Bronchial epithelial cell (primary cell): ENCODE data around the gene RNF121. TPM values are rescaled to one million over a fixed set of nuclear protein-coding genes. Genes with fewer than 3 reads are reported as not detected.
A peak's percentile ranks its signal among the peaks of the same experiment; 100 is the strongest.

Experiments used
- DNase-seq: peaks from one replicate; pipeline ENCODE4 v3.0.0-alpha.2; 2010; ENCODE audit warnings: low read depth
- FAIRE-seq: peaks from 2 replicates; lab custom pipeline; 2011; peaks lifted over from hg19 to GRCh38; lab: Jason Lieb, UNC
- H3K27me3 ChIP-seq: 2 replicates; pipeline ENCODE4 v1.5.1; 2011; ENCODE audit warnings: low read length; ENCODE audit not compliant: control insufficient read depth, insufficient read depth
- H3K36me3 ChIP-seq: 2 replicates; pipeline ENCODE4 v1.5.1; 2011; ENCODE audit warnings: low read length; ENCODE audit not compliant: control insufficient read depth, insufficient read depth
- H3K4me3 ChIP-seq: 2 replicates; pipeline ENCODE4 v1.5.1; 2011; ENCODE audit warnings: mild to moderate bottlenecking, low read depth, low read length, control low read depth
- total RNA-seq: library from RNA; depleted of rRNA; stranded (reverse); fragments of >200 nt; gene quantifications from 2 replicates; pipeline ENCODE4 v1.2.1, GENCODE V29; 2014
- TF ChIP-seq, protein P1 (sequence below): IDR thresholded peaks from 2 replicates; pipeline ENCODE4 v1.5.1; 2011; ENCODE audit warnings: mild to moderate bottlenecking, moderate library complexity, low read length, control low read depth, inconsistent platforms; ENCODE audit not compliant: insufficient read depth, severe bottlenecking

Gene RNF121
- total RNA-seq, 1 donor from 2014 or later: 32.6 TPM

DNA sequence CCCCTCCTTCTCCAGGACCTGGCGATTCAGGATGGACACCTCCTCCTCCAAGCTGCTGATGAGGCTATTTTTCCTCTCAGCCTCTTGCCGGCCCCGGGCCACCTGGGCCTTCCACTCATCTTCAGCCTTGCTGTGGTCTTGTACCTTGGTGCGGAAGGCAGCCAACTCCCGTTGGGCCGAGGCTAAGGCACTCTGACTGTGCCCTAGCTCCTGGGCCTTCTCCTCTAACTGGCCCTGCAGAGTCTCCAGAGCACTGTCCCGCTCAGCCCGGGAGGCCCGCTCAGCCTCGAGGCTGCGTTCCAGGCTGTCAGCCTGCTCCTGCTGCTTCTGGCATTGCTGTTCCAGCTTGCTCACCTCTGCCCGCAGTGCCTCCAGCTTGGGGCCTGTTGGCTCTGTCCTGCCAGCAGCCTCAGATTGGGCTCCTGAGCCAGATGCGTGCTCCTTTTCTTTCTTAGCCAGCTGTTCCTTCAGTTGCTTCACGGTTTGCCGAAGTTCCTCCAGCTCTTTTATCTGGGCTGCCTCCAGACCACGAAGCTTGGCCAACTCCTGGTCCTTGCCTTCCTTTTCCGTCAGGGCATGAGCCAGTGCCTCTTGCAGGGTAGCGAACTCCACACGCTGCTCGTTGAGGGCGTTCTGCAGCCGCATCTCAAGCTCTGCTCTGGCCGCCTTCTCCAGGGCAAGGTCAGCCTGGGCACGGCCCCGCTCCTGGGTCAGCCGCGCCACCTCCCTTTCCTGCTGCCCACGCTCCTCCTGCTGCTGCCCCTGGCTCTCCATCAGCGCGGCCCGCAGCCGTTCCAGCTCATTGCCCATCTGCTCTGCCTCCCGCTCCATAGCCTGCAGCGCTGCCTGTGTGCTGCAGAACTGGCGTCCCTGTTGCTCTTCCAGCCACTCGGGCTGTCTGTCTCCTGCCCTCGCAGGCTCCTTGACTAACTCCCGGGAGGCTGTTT lies 85.2 kb downstream of the RNF121 start:
- FAIRE-seq: no peak
- no peak overlapping the region for H3K4me3 ChIP-seq
- peaks cover 78% of the 10 kb centered on the region for H3K36me3 ChIP-seq
- no peak for DNase-seq
- H3K27me3 ChIP-seq: no peaks in the 10 kb centered on the region
- TF ChIP-seq, protein P1, sequence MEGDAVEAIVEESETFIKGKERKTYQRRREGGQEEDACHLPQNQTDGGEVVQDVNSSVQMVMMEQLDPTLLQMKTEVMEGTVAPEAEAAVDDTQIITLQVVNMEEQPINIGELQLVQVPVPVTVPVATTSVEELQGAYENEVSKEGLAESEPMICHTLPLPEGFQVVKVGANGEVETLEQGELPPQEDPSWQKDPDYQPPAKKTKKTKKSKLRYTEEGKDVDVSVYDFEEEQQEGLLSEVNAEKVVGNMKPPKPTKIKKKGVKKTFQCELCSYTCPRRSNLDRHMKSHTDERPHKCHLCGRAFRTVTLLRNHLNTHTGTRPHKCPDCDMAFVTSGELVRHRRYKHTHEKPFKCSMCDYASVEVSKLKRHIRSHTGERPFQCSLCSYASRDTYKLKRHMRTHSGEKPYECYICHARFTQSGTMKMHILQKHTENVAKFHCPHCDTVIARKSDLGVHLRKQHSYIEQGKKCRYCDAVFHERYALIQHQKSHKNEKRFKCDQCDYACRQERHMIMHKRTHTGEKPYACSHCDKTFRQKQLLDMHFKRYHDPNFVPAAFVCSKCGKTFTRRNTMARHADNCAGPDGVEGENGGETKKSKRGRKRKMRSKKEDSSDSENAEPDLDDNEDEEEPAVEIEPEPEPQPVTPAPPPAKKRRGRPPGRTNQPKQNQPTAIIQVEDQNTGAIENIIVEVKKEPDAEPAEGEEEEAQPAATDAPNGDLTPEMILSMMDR: no peak

DNA sequence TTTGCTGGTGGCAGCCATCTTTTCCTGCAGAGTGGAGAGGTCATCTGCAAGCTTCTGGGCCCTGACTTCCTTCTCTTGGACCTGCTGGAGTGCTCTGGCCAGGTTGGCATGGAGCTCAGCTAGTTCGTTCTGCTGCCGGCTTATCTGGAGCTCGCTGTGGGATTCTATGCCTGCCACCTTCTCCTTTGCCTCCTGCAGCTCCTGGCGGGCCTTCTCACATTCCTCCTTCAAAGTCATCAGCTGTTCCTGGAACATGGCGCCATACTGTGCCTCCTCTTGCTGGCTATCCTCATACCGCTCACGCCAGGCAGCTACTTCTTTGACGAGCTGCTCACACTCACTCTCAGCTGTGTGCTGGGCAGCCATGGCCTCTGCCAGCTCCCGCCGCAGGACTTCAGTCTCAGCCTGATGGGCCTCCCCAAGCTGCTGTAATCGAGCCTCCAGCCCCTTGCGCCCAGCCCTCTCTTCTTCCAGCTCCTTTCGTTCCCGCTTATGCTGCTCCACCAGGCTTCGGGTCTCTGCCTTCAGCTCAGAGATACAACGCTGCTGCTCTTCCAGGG lies 86.0 kb downstream of the RNF121 start:
- peaks cover 82% of the 10 kb centered on the region for H3K36me3 ChIP-seq
- no peak for FAIRE-seq
- H3K4me3 ChIP-seq: no peak overlapping the region
- DNase-seq: no peak
- no peaks in the 10 kb centered on the region for H3K27me3 ChIP-seq
- TF ChIP-seq, protein P1: no peak

DNA sequence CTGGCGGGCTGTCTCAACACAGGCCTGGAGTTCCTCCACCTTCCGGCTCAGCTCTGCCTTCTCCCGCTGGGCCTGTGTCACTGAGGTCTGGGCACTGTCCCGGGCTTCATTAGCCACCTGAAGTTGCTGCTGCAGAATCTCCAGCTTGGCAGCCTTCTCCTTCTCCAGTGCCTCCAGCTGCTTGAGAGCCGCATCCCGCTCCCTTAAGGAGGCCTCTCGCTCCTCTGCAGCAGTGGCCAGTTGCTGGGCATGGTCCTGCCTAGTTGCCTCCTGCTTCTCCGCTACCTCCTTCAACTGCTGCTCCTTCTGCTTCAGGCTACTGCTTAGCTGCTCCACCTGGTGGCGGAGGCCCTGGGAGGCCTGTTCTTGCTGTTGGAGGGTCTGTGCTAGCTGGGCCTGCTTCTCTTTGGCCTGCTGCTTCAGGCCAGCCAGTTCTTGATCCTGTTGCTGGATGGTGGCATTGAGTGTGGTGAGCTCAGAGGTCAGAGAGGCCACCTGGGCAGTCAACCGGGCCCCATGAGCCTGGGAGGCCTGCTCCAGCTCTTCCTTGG lies 86.7 kb downstream of the RNF121 start:
- Histone ChIP-seq H3K27me3 (no peaks in the 10 kb centered on the region), H3K4me3 (no peak overlapping the region), H3K36me3 (peaks cover 83% of the 10 kb centered on the region)
- no peak for FAIRE-seq
- TF ChIP-seq, protein P1: peak; percentile 44
- no peak for DNase-seq

GRCh38 chr11:72018171-72018570 lies 89.3 kb downstream of the RNF121 start:
- peak; percentile 18 for FAIRE-seq
- H3K27me3 ChIP-seq: no peaks in the 10 kb centered on the region
- DNase-seq: no peak
- TF ChIP-seq, protein P1: no peak
- peaks cover 76% of the 10 kb centered on the region for H3K36me3 ChIP-seq
- no peak overlapping the region for H3K4me3 ChIP-seq

GRCh38 chr11:72023335-72023734 lies 94.5 kb downstream of the RNF121 start:
- FAIRE-seq (no peak), DNase-seq (peak; percentile 56)
- H3K27me3 ChIP-seq: no peaks in the 10 kb centered on the region
- TF ChIP-seq, protein P1: no peak
- H3K4me3 ChIP-seq: no peak overlapping the region
- peaks cover 51% of the 10 kb centered on the region for H3K36me3 ChIP-seq
